Lung (tissue), 12 donors: Measurements from ENCODE around the gene CSMD2. TPM values are rescaled to one million over a fixed set of nuclear protein-coding genes. Genes with fewer than 3 reads are reported as not detected.

Experiments used
- ATAC-seq: fragments of 200-7000 bp; cut with Tn5 transposase; one replicate; pipeline ENCODE4 v1.9.1; 2020; ENCODE audit warnings: moderate number of reproducible peaks; ENCODE audit not compliant: insufficient read depth, low FRiP score
- DNase-seq, 3 donors: peaks; one replicate each; pipeline ENCODE4 v3.0.0-alpha.2; 2013 to 2017
- H3K27ac ChIP-seq, 2 donors: one replicate each; pipeline ENCODE4 v1.5.1; 2013; ENCODE audit warnings: mild to moderate bottlenecking in 2 of 2, moderate library complexity in 2 of 2, control low read depth in 1 of 2, inconsistent platforms in 1 of 2, low read depth in 1 of 2, low read length in 1 of 2
- H3K27me3 ChIP-seq, 3 donors: one replicate each; pipeline ENCODE4 v1.5.1; 2013; ENCODE audit warnings: low read length in 2 of 3; ENCODE audit not compliant: control insufficient read depth in 3 of 3, insufficient read depth in 3 of 3
- H3K36me3 ChIP-seq, 4 donors: one replicate each; pipeline ENCODE4 v1.5.1; 2013; ENCODE audit warnings: low read length in 4 of 4, mild to moderate bottlenecking in 1 of 4, moderate library complexity in 1 of 4; ENCODE audit not compliant: control insufficient read depth in 4 of 4, insufficient read depth in 4 of 4
- H3K4me1 ChIP-seq, 5 donors: one replicate each; pipeline ENCODE4 v1.5.1; 2013; ENCODE audit warnings: low read length in 5 of 5, mild to moderate bottlenecking in 2 of 5, moderate library complexity in 1 of 5; ENCODE audit not compliant: control insufficient read depth in 5 of 5, insufficient read depth in 5 of 5
- H3K4me3 ChIP-seq: one replicate; pipeline ENCODE4 v1.5.1; 2013; ENCODE audit warnings: mild to moderate bottlenecking, control low read depth, moderate library complexity
- H3K9ac ChIP-seq, 2 donors: one replicate each; pipeline ENCODE4 v1.5.1; 2013; ENCODE audit warnings: low read length in 2 of 2, control low read depth in 1 of 2; ENCODE audit not compliant: insufficient read depth in 1 of 2
- H3K9me3 ChIP-seq, 4 donors: one replicate each; pipeline ENCODE4 v1.5.1; 2013; ENCODE audit warnings: low read length in 3 of 4, mild to moderate bottlenecking in 1 of 4, moderate library complexity in 1 of 4; ENCODE audit not compliant: control insufficient read depth in 4 of 4, insufficient read depth in 3 of 4
- CTCF ChIP-seq: IDR thresholded peaks from 2 replicates; pipeline ENCODE4 v1.5.1; 2012; ENCODE audit warnings: mild to moderate bottlenecking; ENCODE audit errors: control extremely low read depth, extremely low read depth
- WGBS, 2 donors: extraction: QIAGEN DNeasy Blood & Tissue Kit; methylation state at CpG; one replicate each; pipeline ENCODE4 v1.1.7; 2013; 5-methylcytosine and 5-hydroxymethylcytosine counted together
- polyA plus RNA-seq, 2 donors: library from polyadenylated mRNA; stranded (reverse); fragments of 200-250 nt; gene quantifications; one replicate each; pipeline ENCODE4 v1.2.1, GENCODE V29; 2013
- total RNA-seq, 2 donors: library from RNA; depleted of rRNA in 1 of 2; stranded (reverse); fragments of >200 nt in 1 of 2; gene quantifications; one replicate each; pipeline ENCODE4 v1.2.1, GENCODE V29; 2014 to 2021
- donor health status: control.
- donor health status: control.
- donor health status: Bipolar disorder and iron deficiency.
- donor health status: healthy.
- donor health status: DM: yes; HTN: yes; CAD: no.

The CSMD2 gene
- total and polyA plus RNA-seq, 4 donors, result 0.11 to 1.2 (median 0.39) TPM

DNA sequence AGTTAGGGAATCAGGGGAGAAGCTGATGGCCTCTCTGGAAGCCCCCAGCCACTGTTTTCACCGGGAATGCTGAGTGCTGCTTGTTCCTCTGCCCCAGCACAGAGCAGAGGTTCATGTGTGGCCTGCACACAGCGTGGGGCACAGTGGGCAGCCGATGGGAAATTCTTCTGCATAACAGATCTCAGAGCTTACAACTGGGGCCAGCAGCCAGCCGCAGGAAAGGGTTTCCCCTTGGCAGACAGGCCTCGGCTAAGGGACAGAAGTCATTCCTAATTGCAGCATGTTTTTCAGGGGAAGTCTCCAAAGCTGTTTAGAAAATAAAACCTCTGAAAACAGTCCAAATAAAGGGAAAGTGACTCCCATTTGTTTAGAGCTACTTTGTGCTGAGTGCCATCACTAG is 278.5 kb downstream of the CSMD2 start:
- TF ChIP-seq CTCF, result no peak

DNA sequence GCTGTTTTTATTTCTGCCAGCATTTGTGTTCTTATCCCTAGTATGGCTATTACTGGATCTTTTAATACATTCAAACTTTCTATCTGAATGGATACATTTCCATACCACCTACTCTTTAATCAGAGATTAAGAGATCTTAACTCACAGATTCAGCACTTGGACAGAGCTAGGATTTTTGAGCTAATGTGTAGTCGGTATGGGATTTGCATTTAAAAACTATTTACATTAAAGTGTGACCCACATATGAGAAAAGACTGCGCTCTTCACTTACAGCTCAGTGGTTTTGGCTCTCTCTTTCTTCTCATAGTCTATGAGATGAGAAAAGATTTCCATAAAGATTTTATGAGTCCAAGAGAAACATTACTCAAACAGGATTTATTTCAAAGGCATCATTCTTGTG is 284.7 kb downstream of the CSMD2 start:
- peak in 1 of 3 donors; percentile 15 for DNase-seq
- TF ChIP-seq CTCF, result no peak
- Histone ChIP-seq H3K4me1 (no peaks in the 10 kb centered on the region), H3K9ac (no peak overlapping the region), H3K27ac (no peak overlapping the region), H3K9me3 (peaks cover 0 to 2% (median 0%) of the 10 kb centered on the region in 4 donors), H3K36me3 (no peaks in the 10 kb centered on the region), H3K4me3 (no peak overlapping the region), H3K27me3 (no peaks in the 10 kb centered on the region)
- WGBS, 2 donors, result 56 to 63% methylated on average over 2 of the region's 2 CpGs
- ATAC-seq, result no peak

More for the DNA sequence above, 278.5 kb downstream of the CSMD2 start:
- H3K27ac ChIP-seq, result no peak overlapping the region
- H3K9me3 ChIP-seq, result no peaks in the 10 kb centered on the region
- no peak overlapping the region for H3K9ac ChIP-seq
- peaks cover 0 to 2% (median 0%) of the 10 kb centered on the region in 3 donors for H3K27me3 ChIP-seq
- no peak overlapping the region for H3K4me3 ChIP-seq
- DNase-seq (peak in 2 of 3 donors; percentile 30 to 45), ATAC-seq (no peak)
- 24 to 27% methylated on average over 5 of the region's 5 CpGs for WGBS, 2 donors
- no peaks in the 10 kb centered on the region for H3K36me3 ChIP-seq
- peaks cover 0 to 5% (median 0%) of the 10 kb centered on the region in 5 donors for H3K4me1 ChIP-seq

DNA sequence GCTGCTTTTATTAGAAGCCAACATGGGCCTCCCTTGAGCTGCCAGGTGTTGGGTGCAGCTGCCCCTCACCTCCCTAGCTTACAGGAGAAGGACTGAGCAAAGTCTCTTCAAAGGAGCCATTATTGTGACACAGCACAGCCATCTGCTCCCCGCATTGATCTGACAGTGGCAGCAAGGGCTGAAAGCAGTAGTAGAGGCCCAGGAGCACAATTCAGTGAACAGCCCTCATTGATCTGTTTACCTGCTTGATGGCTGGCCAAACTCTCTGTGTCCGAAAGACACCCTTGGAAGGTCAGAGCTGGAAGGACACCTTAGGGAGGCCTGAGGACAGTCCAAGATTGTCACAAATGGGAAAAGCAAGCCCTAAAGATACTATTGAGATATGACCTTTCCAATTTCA is 286.6 kb downstream of the CSMD2 start:
- WGBS, 2 donors, result 88 to 90% methylated on average over 2 of the region's 2 CpGs
- H3K36me3 ChIP-seq, result no peaks in the 10 kb centered on the region
- H3K27ac ChIP-seq, result no peak overlapping the region
- no peak overlapping the region for H3K4me3 ChIP-seq
- no peak overlapping the region for H3K9ac ChIP-seq
- no peak for TF ChIP-seq CTCF
- H3K27me3 ChIP-seq, result peaks cover 0 to 3% (median 0%) of the 10 kb centered on the region in 3 donors
- no peaks in the 10 kb centered on the region for H3K4me1 ChIP-seq
- ATAC-seq (no peak), DNase-seq (no peak)
- H3K9me3 ChIP-seq, result peaks cover 0 to 2% (median 0%) of the 10 kb centered on the region in 4 donors
